H9 (cell line): ENCODE data around the gene SEH1L. TPM values are rescaled to one million over a fixed set of nuclear protein-coding genes. Genes with fewer than 3 reads are reported as not detected.

Source experiments
- DNase-seq: peaks from one replicate; pipeline ENCODE4 v3.0.0-alpha.2; 2017
- H2AFZ ChIP-seq: one replicate; pipeline ENCODE4 v1.6.1; 2013; ENCODE audit warnings: mild to moderate bottlenecking, low read length, control low read depth, moderate library complexity
- H2AK5ac ChIP-seq: 2 replicates; pipeline ENCODE4 v1.6.1; 2013; ENCODE audit warnings: low read length, control low read depth, mixed read lengths; ENCODE audit not compliant: insufficient read length
- H2BK120ac ChIP-seq: one replicate; pipeline ENCODE4 v1.6.1; 2013; ENCODE audit warnings: low read depth, mild to moderate bottlenecking, low read length, control low read depth, inconsistent platforms; ENCODE audit not compliant: poor library complexity, severe bottlenecking
- H2BK12ac ChIP-seq: 2 replicates; pipeline ENCODE4 v1.6.1; 2013; ENCODE audit warnings: low read length, control low read depth, mixed read lengths, low read depth; ENCODE audit not compliant: insufficient read length
- H2BK15ac ChIP-seq: 2 replicates; pipeline ENCODE4 v1.6.1; 2013; ENCODE audit warnings: low read depth, low read length, control low read depth
- H2BK20ac ChIP-seq: one replicate; pipeline ENCODE4 v1.6.1; 2013; ENCODE audit warnings: low read depth, mild to moderate bottlenecking, low read length, control low read depth, inconsistent platforms; ENCODE audit not compliant: poor library complexity, severe bottlenecking
- H2BK5ac ChIP-seq: 2 replicates; pipeline ENCODE4 v1.6.1; 2013; ENCODE audit warnings: low read length, control low read depth, mixed read lengths; ENCODE audit not compliant: insufficient read length
- H3K14ac ChIP-seq: 2 replicates; pipeline ENCODE4 v1.6.1; 2013; ENCODE audit warnings: low read length, control low read depth; ENCODE audit not compliant: insufficient read depth
- H3K18ac ChIP-seq: 2 replicates; pipeline ENCODE4 v1.6.1; 2013; ENCODE audit warnings: low read depth, mild to moderate bottlenecking, mixed read lengths, low read length, control low read depth; ENCODE audit not compliant: insufficient read length
- H3K23ac ChIP-seq: 2 replicates; pipeline ENCODE4 v1.6.1; 2013; ENCODE audit warnings: low read length, control low read depth, mixed read lengths, low read depth; ENCODE audit not compliant: insufficient read length
- H3K23me2 ChIP-seq: 2 replicates; pipeline ENCODE4 v1.6.1; 2013; ENCODE audit warnings: low read depth, mild to moderate bottlenecking, mixed read lengths, low read length, control low read depth; ENCODE audit not compliant: insufficient read length, poor library complexity, severe bottlenecking
- H3K27ac ChIP-seq: 2 replicates; pipeline ENCODE4 v1.5.1; 2013; ENCODE audit warnings: low read length, control low read depth, mixed read lengths, low read depth; ENCODE audit not compliant: insufficient read length
- H3K27me3 ChIP-seq: 2 replicates; pipeline ENCODE4 v1.6.1; 2013; ENCODE audit warnings: low read length, control low read depth, inconsistent platforms; ENCODE audit not compliant: insufficient read depth
- H3K4ac ChIP-seq: 2 replicates; pipeline ENCODE4 v1.6.1; 2013; ENCODE audit warnings: low read depth, mild to moderate bottlenecking, control low read depth, inconsistent platforms, low read length, moderate library complexity
- H3K4me1 ChIP-seq: 2 replicates; pipeline ENCODE4 v1.6.1; 2013; ENCODE audit warnings: low read length, control low read depth, inconsistent platforms; ENCODE audit not compliant: insufficient read depth
- H3K4me2 ChIP-seq: 2 replicates; pipeline ENCODE4 v1.6.1; 2013; ENCODE audit warnings: low read length, control low read depth, mixed read lengths; ENCODE audit not compliant: insufficient read length, insufficient read depth
- H3K56ac ChIP-seq: 2 replicates; pipeline ENCODE4 v1.6.1; 2013; ENCODE audit warnings: low read depth, mild to moderate bottlenecking, mixed read lengths, low read length, control low read depth; ENCODE audit not compliant: insufficient read length
- H3K79me1 ChIP-seq: 2 replicates; pipeline ENCODE4 v1.6.1; 2013; ENCODE audit warnings: low read depth, mild to moderate bottlenecking, moderate library complexity, low read length, control low read depth, inconsistent platforms; ENCODE audit not compliant: insufficient read depth, poor library complexity, severe bottlenecking
- H3K79me2 ChIP-seq: 2 replicates; pipeline ENCODE4 v1.6.1; 2013; ENCODE audit warnings: low read length, control low read depth, inconsistent platforms; ENCODE audit not compliant: insufficient read depth
- H3K9ac ChIP-seq: 2 replicates; pipeline ENCODE4 v1.6.1; 2013; ENCODE audit warnings: low read length, control low read depth, mixed read lengths; ENCODE audit not compliant: insufficient read length; ENCODE audit errors: extremely low read depth
- H3K9me3 ChIP-seq: one replicate; pipeline ENCODE4 v1.6.1; 2013; ENCODE audit warnings: low read depth, low read length, inconsistent platforms; ENCODE audit not compliant: control insufficient read depth
- H3T11ph ChIP-seq: one replicate; pipeline ENCODE4 v1.6.1; 2013; ENCODE audit warnings: mild to moderate bottlenecking, low read length, control low read depth, inconsistent platforms
- H4K20me1 ChIP-seq: one replicate; pipeline ENCODE4 v1.6.1; 2013; ENCODE audit not compliant: control insufficient read depth, insufficient read length, insufficient read depth
- H4K5ac ChIP-seq: 2 replicates; pipeline ENCODE4 v1.6.1; 2013; ENCODE audit warnings: low read depth, mild to moderate bottlenecking, mixed read lengths, low read length, control low read depth; ENCODE audit not compliant: insufficient read length
- H4K8ac ChIP-seq: replicated peaks from 2 replicates; pipeline ENCODE4 v1.6.1; 2013; ENCODE audit warnings: low read length, control low read depth, mixed read lengths, low read depth; ENCODE audit not compliant: insufficient read length
- H4K91ac ChIP-seq: 2 replicates; pipeline ENCODE4 v1.6.1; 2013; ENCODE audit warnings: low read depth, mild to moderate bottlenecking, moderate library complexity, mixed read lengths, low read length, control low read depth; ENCODE audit not compliant: insufficient read length
- H3K27ac Mint-ChIP-seq, 3 experiments: 2 replicates in 2 of 3; 3 replicates in 1 of 3; pipeline ENCODE4 v1.8.0; 2020 to 2021; ENCODE audit warnings: mixed read lengths in 3 of 3, mild to moderate bottlenecking in 1 of 3, moderate library complexity in 1 of 3
- H3K27me3 Mint-ChIP-seq: 2 replicates; pipeline ENCODE4 v1.8.0; 2021; ENCODE audit warnings: low read depth, mild to moderate bottlenecking, moderate library complexity, mixed read lengths
- H3K36me3 Mint-ChIP-seq, 3 experiments: 2 replicates in 2 of 3; 3 replicates in 1 of 3; pipeline ENCODE4 v1.8.0; 2020 to 2021; ENCODE audit warnings: low read depth in 3 of 3, mixed read lengths in 3 of 3; ENCODE audit not compliant: insufficient read depth in 1 of 3
- H3K4me1 Mint-ChIP-seq, 2 experiments: 2 replicates each; pipeline ENCODE4 v1.8.0; 2020; ENCODE audit warnings: mixed read lengths in 2 of 2
- H3K4me3 Mint-ChIP-seq, 2 experiments: 2 replicates in 1 of 2; 3 replicates in 1 of 2; pipeline ENCODE4 v1.8.0; 2020 to 2021; ENCODE audit warnings: mild to moderate bottlenecking in 2 of 2, mixed read lengths in 2 of 2, moderate library complexity in 1 of 2
- H3K9me3 Mint-ChIP-seq, 2 experiments: 2 replicates in 1 of 2; 3 replicates in 1 of 2; pipeline ENCODE4 v1.8.0; 2020; ENCODE audit warnings: mild to moderate bottlenecking in 2 of 2, mixed read lengths in 2 of 2, moderate library complexity in 1 of 2
- WGBS: extraction: QIAGEN DNeasy Blood & Tissue Kit; methylation state at CpG from one replicate; pipeline ENCODE4 v1.1.7; 2013; ENCODE audit warnings: missing lambda C conversion rate, low lambda C conversion rate, mixed read lengths; ENCODE audit not compliant: insufficient read length; ENCODE audit errors: extremely low coverage; 5-methylcytosine and 5-hydroxymethylcytosine counted together
- total RNA-seq: library from RNA; stranded (reverse); gene quantifications from 2 replicates; pipeline ENCODE4 v1.2.1, GENCODE V29; 2021
- TF ChIP-seq, protein P1 (sequence below): fragments of 200-600 bp; sonication (generic); conservative IDR thresholded peaks from 3 replicates; pipeline ENCODE4 v1.8.0; 2021; ENCODE audit warnings: antibody characterized with exemption, mild to moderate bottlenecking

SEH1L gene
- total RNA-seq, 1 experiment from 2014 or later: 97.2 TPM

DNA sequence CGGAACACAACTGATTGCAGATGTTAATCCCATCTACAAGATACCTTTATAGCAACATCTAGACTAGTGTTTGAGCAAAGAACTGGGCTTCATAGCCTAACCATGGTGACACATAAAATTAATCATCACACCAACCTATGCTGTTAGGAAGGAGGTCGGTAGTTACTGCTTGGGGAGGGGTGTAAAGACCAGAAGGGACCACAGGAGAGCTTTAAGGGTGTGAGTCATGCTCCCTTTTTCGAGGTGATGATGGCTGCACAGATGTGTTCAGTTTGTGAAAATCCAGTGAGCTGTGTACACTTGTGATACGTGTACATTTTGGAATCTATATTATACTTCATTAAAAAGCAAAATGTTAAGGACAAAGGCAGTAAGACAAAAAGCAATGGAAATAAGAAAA lies 4.6 kb upstream of the SEH1L start:
- Histone ChIP-seq H3K4me1 (no peaks in the 10 kb centered on the region), H2BK15ac (no peak overlapping the region), H3K14ac (no peak overlapping the region), H3T11ph (no peak overlapping the region), H2BK5ac (no peak overlapping the region), H4K8ac (no peak overlapping the region), H3K79me2 (no peaks in the 10 kb centered on the region), H3K9me3 (no peaks in the 10 kb centered on the region), H2BK12ac (no peak overlapping the region), H2AFZ (no peak overlapping the region), H3K27me3 (no peaks in the 10 kb centered on the region), H3K56ac (no peak overlapping the region), H3K27ac (no peak overlapping the region), H2BK20ac (no peak overlapping the region), H3K23ac (no peak overlapping the region), H3K4ac (no peak overlapping the region), H2AK5ac (no peak overlapping the region), H4K5ac (no peak overlapping the region), H3K79me1 (no peaks in the 10 kb centered on the region), H3K23me2 (peaks cover 9% of the 10 kb centered on the region), H3K18ac (no peak overlapping the region), H4K91ac (no peak overlapping the region), H2BK120ac (no peak overlapping the region), H3K9ac (no peak overlapping the region), H3K4me2 (no peak overlapping the region), H4K20me1 (no peaks in the 10 kb centered on the region)
- no CpG with 5 or more reads among the region's 4 CpGs for WGBS
- H3K4me1 Mint-ChIP-seq: peaks cover 10 to 13% of the 10 kb centered on the region in 2 experiments
- no peaks in the 10 kb centered on the region; the same call in 1 of the 2 replicates for H3K27me3 Mint-ChIP-seq
- TF ChIP-seq, protein P1, sequence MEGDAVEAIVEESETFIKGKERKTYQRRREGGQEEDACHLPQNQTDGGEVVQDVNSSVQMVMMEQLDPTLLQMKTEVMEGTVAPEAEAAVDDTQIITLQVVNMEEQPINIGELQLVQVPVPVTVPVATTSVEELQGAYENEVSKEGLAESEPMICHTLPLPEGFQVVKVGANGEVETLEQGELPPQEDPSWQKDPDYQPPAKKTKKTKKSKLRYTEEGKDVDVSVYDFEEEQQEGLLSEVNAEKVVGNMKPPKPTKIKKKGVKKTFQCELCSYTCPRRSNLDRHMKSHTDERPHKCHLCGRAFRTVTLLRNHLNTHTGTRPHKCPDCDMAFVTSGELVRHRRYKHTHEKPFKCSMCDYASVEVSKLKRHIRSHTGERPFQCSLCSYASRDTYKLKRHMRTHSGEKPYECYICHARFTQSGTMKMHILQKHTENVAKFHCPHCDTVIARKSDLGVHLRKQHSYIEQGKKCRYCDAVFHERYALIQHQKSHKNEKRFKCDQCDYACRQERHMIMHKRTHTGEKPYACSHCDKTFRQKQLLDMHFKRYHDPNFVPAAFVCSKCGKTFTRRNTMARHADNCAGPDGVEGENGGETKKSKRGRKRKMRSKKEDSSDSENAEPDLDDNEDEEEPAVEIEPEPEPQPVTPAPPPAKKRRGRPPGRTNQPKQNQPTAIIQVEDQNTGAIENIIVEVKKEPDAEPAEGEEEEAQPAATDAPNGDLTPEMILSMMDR: no peak
- H3K4me3 Mint-ChIP-seq: no peak overlapping the region
- H3K36me3 Mint-ChIP-seq: no peaks in the 10 kb centered on the region; a peak in 1 of 7 replicates
- no peak overlapping the region for H3K27ac Mint-ChIP-seq
- no peak for DNase-seq
- H3K9me3 Mint-ChIP-seq: no peaks in the 10 kb centered on the region; a peak in 1 of 5 replicates
